Astrocyte (in vitro differentiated cells and primary cell): Measurements from ENCODE around the gene BAHCC1. TPM values are rescaled to one million over a fixed set of nuclear protein-coding genes. Genes with fewer than 3 reads are reported as not detected.

ENCODE experiments used
- DNase-seq: peaks from one replicate; pipeline ENCODE4 v3.0.0-alpha.2; 2010; ENCODE audit warnings: low read depth
- FAIRE-seq: peaks from 2 replicates; lab custom pipeline; 2011; peaks lifted over from hg19 to GRCh38; lab: Jason Lieb, UNC
- H2AFZ ChIP-seq: 2 replicates; pipeline ENCODE4 v1.6.0; 2012; ENCODE audit warnings: low read depth, low read length, inconsistent platforms
- H3K27ac ChIP-seq: 2 replicates; pipeline ENCODE4 v1.5.1; 2011; ENCODE audit warnings: low read depth, low read length, inconsistent platforms
- H3K27me3 ChIP-seq: 2 replicates; pipeline ENCODE4 v1.6.0; 2011; ENCODE audit warnings: low read length, inconsistent platforms; ENCODE audit not compliant: insufficient read depth
- H3K36me3 ChIP-seq: 2 replicates; pipeline ENCODE4 v1.5.1; 2011; ENCODE audit warnings: low read length, inconsistent platforms; ENCODE audit not compliant: insufficient read depth
- H3K4me1 ChIP-seq: 2 replicates; pipeline ENCODE4 v1.5.1; 2011; ENCODE audit warnings: low read length, inconsistent platforms; ENCODE audit not compliant: insufficient read depth
- H3K4me2 ChIP-seq: 2 replicates; pipeline ENCODE4 v1.6.0; 2012; ENCODE audit warnings: low read length, inconsistent platforms
- H3K4me3 ChIP-seq: 2 replicates; pipeline ENCODE4 v1.5.1; 2011; ENCODE audit warnings: low read depth, mild to moderate bottlenecking, low read length, inconsistent platforms; ENCODE audit not compliant: insufficient read depth
- H3K79me2 ChIP-seq: 2 replicates; pipeline ENCODE4 v1.6.0; 2012; ENCODE audit warnings: mild to moderate bottlenecking, low read length, inconsistent platforms; ENCODE audit not compliant: insufficient read depth
- H3K9ac ChIP-seq: 2 replicates; pipeline ENCODE4 v1.6.0; 2012; ENCODE audit warnings: mild to moderate bottlenecking, low read length, inconsistent platforms
- H3K9me3 ChIP-seq: 2 replicates; pipeline ENCODE4 v1.5.1; 2012; ENCODE audit warnings: low read depth, mild to moderate bottlenecking, low read length, inconsistent platforms; ENCODE audit not compliant: insufficient read depth
- H4K20me1 ChIP-seq: 2 replicates; pipeline ENCODE4 v1.6.0; 2012; ENCODE audit warnings: low read length, inconsistent platforms; ENCODE audit not compliant: insufficient read depth
- H3K27ac Mint-ChIP-seq: one replicate; pipeline ENCODE4 v1.8.0; 2021; ENCODE audit warnings: mild to moderate bottlenecking, mixed read lengths; ENCODE audit not compliant: unreplicated experiment
- H3K27me3 Mint-ChIP-seq: one replicate; pipeline ENCODE4 v1.8.0; 2021; ENCODE audit warnings: low read depth, mixed read lengths; ENCODE audit not compliant: unreplicated experiment
- H3K36me3 Mint-ChIP-seq: one replicate; pipeline ENCODE4 v1.8.0; 2021; ENCODE audit warnings: low read depth, mixed read lengths; ENCODE audit not compliant: unreplicated experiment
- H3K4me1 Mint-ChIP-seq: one replicate; pipeline ENCODE4 v1.8.0; 2021; ENCODE audit warnings: low read depth, mixed read lengths; ENCODE audit not compliant: unreplicated experiment
- H3K4me3 Mint-ChIP-seq: one replicate; pipeline ENCODE4 v1.8.0; 2021; ENCODE audit warnings: mild to moderate bottlenecking, moderate library complexity, mixed read lengths; ENCODE audit not compliant: unreplicated experiment
- H3K9me3 Mint-ChIP-seq: one replicate; pipeline ENCODE4 v1.8.0; 2021; ENCODE audit warnings: mild to moderate bottlenecking, mixed read lengths; ENCODE audit not compliant: unreplicated experiment
- EZH2 ChIP-seq: IDR thresholded peaks from 2 replicates; pipeline ENCODE4 v1.6.1; 2012; ENCODE audit warnings: mild to moderate bottlenecking, low read length, inconsistent platforms; ENCODE audit not compliant: insufficient read depth
- total RNA-seq: library from RNA; stranded (reverse); gene quantifications from 2 replicates; pipeline ENCODE4 v1.2.1, GENCODE V29; 2021
- TF ChIP-seq, protein P1 (sequence below): IDR thresholded peaks from 2 replicates; pipeline ENCODE4 v1.5.1; 2011; ENCODE audit warnings: low read depth, mild to moderate bottlenecking, inconsistent platforms, low read length, moderate library complexity; ENCODE audit not compliant: insufficient read depth

The BAHCC1 gene
- total RNA-seq, 1 donor from 2014 or later, result 18.5 TPM

DNA sequence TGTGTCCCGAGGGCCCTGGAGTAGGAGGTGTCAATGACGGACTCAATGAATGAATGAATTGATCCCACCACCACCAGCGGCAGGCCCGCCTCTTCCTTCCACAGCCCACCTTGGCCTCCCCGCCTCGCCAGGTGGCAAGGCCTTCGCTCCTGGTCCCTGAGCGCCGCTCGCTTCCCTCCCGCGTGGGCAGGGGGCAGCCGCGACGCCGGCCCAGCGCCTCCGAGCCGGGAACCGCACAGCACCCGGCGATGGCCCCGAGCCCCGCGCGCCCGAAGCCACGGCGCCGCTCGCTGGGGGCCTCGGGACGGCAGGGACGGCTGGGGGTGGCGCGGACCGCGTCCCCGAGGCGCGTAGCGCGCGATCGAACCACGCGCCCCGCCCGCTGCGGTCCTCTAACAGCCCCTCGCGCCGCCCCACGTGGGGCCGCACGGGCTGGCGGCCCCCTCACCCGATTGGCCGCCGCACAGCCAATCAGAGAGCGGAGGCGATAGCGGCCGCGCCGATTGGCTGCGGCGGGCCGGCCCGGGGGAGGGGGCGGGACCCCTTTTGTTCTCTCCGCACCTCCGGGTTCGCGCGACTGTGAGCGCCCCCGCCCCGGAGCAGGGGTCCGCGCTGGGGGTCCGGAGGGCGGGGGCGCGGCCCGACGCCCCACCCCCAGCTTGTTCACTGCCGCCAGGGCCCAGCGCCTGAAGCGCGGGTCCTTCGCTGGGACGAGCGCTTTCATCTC is 86.0 kb downstream of the BAHCC1 start:
- H3K27ac Mint-ChIP-seq, result no peak overlapping the region
- DNase-seq (peak; percentile 23), FAIRE-seq (no peak)
- Histone ChIP-seq H3K27me3 (no peaks in the 10 kb centered on the region), H3K79me2 (no peaks in the 10 kb centered on the region), H3K4me3 (no peak overlapping the region), H3K9ac (peak overlapping the region; percentile 36), H3K36me3 (no peaks in the 10 kb centered on the region), H2AFZ (peak overlapping the region; percentile 64), H4K20me1 (no peaks in the 10 kb centered on the region), H3K4me2 (peak overlapping the region; percentile 82), H3K9me3 (no peaks in the 10 kb centered on the region), H3K27ac (no peak overlapping the region), H3K4me1 (peaks cover 14% of the 10 kb centered on the region)
- TF ChIP-seq EZH2, result no peak
- TF ChIP-seq, protein P1, sequence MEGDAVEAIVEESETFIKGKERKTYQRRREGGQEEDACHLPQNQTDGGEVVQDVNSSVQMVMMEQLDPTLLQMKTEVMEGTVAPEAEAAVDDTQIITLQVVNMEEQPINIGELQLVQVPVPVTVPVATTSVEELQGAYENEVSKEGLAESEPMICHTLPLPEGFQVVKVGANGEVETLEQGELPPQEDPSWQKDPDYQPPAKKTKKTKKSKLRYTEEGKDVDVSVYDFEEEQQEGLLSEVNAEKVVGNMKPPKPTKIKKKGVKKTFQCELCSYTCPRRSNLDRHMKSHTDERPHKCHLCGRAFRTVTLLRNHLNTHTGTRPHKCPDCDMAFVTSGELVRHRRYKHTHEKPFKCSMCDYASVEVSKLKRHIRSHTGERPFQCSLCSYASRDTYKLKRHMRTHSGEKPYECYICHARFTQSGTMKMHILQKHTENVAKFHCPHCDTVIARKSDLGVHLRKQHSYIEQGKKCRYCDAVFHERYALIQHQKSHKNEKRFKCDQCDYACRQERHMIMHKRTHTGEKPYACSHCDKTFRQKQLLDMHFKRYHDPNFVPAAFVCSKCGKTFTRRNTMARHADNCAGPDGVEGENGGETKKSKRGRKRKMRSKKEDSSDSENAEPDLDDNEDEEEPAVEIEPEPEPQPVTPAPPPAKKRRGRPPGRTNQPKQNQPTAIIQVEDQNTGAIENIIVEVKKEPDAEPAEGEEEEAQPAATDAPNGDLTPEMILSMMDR, result no peak
- no peaks in the 10 kb centered on the region for H3K36me3 Mint-ChIP-seq
- peaks cover 4% of the 10 kb centered on the region for H3K4me1 Mint-ChIP-seq
- peaks cover 46% of the 10 kb centered on the region for H3K27me3 Mint-ChIP-seq
- H3K9me3 Mint-ChIP-seq, result no peaks in the 10 kb centered on the region
- no peak overlapping the region for H3K4me3 Mint-ChIP-seq

DNA sequence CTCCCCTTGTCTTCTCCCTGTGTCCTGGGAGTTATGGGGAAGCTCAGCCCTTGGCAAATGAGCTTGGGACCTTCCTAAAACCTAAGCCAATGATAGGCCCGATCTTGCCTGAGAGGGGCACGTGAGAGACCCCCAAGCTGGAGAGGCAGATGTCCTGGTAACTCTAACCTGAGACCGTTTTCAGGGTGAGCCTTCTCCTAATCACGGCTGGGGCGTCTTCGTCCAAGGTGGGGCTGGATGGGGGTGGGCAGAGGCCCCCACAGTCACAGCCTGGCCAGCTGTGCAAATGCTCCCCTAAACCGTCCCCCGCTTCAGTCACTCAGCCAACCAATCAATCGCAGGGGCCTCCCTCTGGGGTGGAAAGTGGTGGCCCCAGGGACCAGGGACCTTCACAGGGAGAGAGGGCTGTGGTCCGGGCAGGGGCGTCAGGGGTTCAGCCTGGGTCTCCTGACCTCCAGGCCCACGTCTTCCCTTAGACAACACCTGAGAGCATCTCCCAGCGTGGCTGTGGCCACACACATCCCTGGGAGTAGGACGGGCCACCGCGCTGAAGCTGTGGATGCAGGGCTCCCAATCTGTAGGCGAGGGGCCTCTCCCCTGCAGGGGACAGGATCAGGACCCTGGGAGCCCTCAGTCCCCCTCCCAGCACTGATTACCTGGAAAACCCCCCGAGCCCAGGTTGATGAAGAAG is 86.7 kb downstream of the BAHCC1 start:
- no peak for DNase-seq
- Mint-ChIP-seq H3K9me3 (no peaks in the 10 kb centered on the region), H3K4me1 (peaks cover 4% of the 10 kb centered on the region), H3K36me3 (no peaks in the 10 kb centered on the region), H3K4me3 (no peak overlapping the region), H3K27ac (no peak overlapping the region), H3K27me3 (peaks cover 39% of the 10 kb centered on the region)
- Histone ChIP-seq H3K36me3 (no peaks in the 10 kb centered on the region), H2AFZ (peak overlapping the region; percentile 64), H3K9ac (peak overlapping the region; percentile 36), H3K4me1 (peaks cover 14% of the 10 kb centered on the region), H3K4me2 (peak overlapping the region; percentile 82), H4K20me1 (no peaks in the 10 kb centered on the region), H3K9me3 (no peaks in the 10 kb centered on the region), H3K79me2 (no peaks in the 10 kb centered on the region), H3K27ac (no peak overlapping the region), H3K4me3 (no peak overlapping the region), H3K27me3 (no peaks in the 10 kb centered on the region)
- FAIRE-seq, result no peak
- TF ChIP-seq EZH2, result no peak
- TF ChIP-seq, protein P1, result no peak

DNA sequence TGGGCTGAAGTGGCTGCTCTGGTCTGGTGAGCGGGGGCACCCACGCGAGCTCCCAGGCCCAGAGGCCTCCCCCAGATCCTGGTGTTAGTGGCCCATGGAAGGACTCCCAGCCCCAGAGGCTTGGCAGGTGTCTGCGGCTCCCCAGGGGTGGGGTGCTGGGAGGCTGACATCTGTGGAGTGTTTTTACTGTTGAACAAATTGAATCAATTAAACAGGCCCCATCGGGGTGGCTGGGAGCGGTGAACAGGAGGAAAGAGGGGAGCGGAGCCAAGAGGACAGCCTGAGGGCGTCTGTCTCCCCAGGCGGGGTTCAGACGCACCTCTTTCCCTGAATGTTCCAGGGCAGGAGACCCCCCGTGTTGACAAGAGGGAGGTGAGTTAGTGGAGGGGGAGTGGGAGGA is 87.4 kb downstream of the BAHCC1 start:
- no peak overlapping the region for H3K9ac ChIP-seq
- Mint-ChIP-seq H3K36me3 (no peaks in the 10 kb centered on the region), H3K9me3 (no peaks in the 10 kb centered on the region), H3K27ac (no peak overlapping the region), H3K27me3 (peaks cover 38% of the 10 kb centered on the region), H3K4me1 (peaks cover 4% of the 10 kb centered on the region), H3K4me3 (no peak overlapping the region)
- H3K4me1 ChIP-seq, result peaks cover 16% of the 10 kb centered on the region
- H3K36me3 ChIP-seq, result no peaks in the 10 kb centered on the region
- no peaks in the 10 kb centered on the region for H3K9me3 ChIP-seq
- no peak overlapping the region for H3K27ac ChIP-seq
- H3K4me3 ChIP-seq, result no peak overlapping the region
- no peaks in the 10 kb centered on the region for H3K79me2 ChIP-seq
- no peaks in the 10 kb centered on the region for H3K27me3 ChIP-seq
- FAIRE-seq (no peak), DNase-seq (no peak)
- H2AFZ ChIP-seq, result no peak overlapping the region
- TF ChIP-seq, protein P1, result no peak
- TF ChIP-seq EZH2, result no peak
- no peak overlapping the region for H3K4me2 ChIP-seq
- H4K20me1 ChIP-seq, result no peaks in the 10 kb centered on the region
